ENCODE results near the gene USP32. TPM values are rescaled to one million over a fixed set of nuclear protein-coding genes. Genes with fewer than 3 reads are reported as not detected.
"Not testable (repeated sequence)": the region's sequence is repeated elsewhere in the genome, so short reads cannot be mapped to it uniquely, and the experiment has no call there.

Gene USP32
- total RNA-seq, 4 donors from 2014 or later, result 14.7 to 86.0 (median 54.8) TPM

DNA sequence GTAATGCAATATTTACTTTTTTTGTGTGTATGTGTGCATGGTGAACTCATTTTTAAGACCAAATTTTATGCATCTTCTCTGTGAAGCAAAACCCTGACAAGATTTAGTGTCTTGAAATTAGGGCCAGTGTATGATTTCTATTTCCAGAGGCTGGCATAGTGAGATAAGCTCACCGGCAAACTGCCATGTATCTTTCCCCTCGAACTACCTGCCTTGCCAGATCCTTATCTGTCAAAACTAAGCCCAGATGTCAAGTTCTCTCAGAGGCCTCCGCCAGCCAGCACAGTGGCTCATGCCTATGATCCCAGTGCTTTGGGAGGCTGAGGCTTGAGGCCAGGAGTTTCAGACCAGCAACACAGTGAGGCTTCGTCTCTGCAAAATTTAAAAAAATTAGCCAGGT lies 10.0 kb downstream of the USP32 start:
- intact Hi-C loops (cut with DNase I; ENCODE audit: low total_unique reads), result no loop called here

DNA sequence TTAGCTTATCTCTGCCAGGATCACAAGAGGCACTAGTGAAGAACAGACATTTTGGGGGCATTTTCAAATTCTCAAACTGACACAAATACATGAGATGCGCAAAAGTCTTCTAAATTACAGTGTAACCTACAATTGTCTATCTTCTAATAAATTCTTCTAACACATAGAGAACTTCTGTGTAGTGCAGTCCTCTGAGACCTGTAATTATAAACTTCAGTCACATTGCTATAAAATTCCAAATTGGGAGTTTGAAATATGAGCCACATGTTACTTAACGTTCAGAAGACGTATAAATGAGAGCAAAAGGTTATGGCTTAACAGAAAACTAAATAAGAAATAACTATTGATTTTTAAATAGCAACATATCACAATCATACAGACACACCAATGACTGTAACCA lies 12.5 kb downstream of the USP32 start:
- H3K4me3 ChIP-seq; H3K27me3 ChIP-seq; DNase-seq; H3K36me3 ChIP-seq; H3K27ac ChIP-seq; H3K9me3 ChIP-seq; intact Hi-C loops (cut with DNase I; ENCODE audit: low total_unique reads); in situ Hi-C loops (cut with MboI; ENCODE audit: low pct_ligation_motif_present in 1 of 4, low pct_unique_long_range_greater_than_20kb in 1 of 4, low sequenced_read_pairs in 3 of 4): not testable (repeated sequence)
- 49 to 69% methylated on average over 2 to 3 of the region's 3 CpGs for WGBS, 2 donors (ENCODE audit: low coverage in 1 of 2)
- peaks cover 0 to 10% (median 1%) of the 10 kb centered on the region in 4 donors for H3K4me1 ChIP-seq

More for the DNA sequence above, 10.0 kb downstream of the USP32 start:
- in situ Hi-C loops (cut with MboI; ENCODE audit: low pct_ligation_motif_present in 1 of 4, low pct_unique_long_range_greater_than_20kb in 1 of 4, low sequenced_read_pairs in 3 of 4), result no loop called here
- Histone ChIP-seq H3K4me3 (no peak overlapping the region), H3K4me1 (peaks cover 0 to 24% (median 1%) of the 10 kb centered on the region in 4 donors), H3K27ac (no peak overlapping the region), H3K9me3 (no peaks in the 10 kb centered on the region), H3K36me3 (no peaks in the 10 kb centered on the region), H3K27me3 (no peaks in the 10 kb centered on the region)
- no peak for DNase-seq
- TF ChIP-seq POLR2A (IDR thresholded peaks at IDR 0.05) (no peak), POLR2AphosphoS5 (IDR thresholded peaks at IDR 0.05) (no peak), EP300 (IDR thresholded peaks at IDR 0.05; ENCODE audit: low read depth) (no peak)
- TF ChIP-seq, protein P1, sequence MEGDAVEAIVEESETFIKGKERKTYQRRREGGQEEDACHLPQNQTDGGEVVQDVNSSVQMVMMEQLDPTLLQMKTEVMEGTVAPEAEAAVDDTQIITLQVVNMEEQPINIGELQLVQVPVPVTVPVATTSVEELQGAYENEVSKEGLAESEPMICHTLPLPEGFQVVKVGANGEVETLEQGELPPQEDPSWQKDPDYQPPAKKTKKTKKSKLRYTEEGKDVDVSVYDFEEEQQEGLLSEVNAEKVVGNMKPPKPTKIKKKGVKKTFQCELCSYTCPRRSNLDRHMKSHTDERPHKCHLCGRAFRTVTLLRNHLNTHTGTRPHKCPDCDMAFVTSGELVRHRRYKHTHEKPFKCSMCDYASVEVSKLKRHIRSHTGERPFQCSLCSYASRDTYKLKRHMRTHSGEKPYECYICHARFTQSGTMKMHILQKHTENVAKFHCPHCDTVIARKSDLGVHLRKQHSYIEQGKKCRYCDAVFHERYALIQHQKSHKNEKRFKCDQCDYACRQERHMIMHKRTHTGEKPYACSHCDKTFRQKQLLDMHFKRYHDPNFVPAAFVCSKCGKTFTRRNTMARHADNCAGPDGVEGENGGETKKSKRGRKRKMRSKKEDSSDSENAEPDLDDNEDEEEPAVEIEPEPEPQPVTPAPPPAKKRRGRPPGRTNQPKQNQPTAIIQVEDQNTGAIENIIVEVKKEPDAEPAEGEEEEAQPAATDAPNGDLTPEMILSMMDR (IDR thresholded peaks at IDR 0.05), result no peak
- 90 to 100% methylated on average over 1 to 4 of the region's 4 CpGs for WGBS, 2 donors (ENCODE audit: low coverage in 1 of 2)

DNA sequence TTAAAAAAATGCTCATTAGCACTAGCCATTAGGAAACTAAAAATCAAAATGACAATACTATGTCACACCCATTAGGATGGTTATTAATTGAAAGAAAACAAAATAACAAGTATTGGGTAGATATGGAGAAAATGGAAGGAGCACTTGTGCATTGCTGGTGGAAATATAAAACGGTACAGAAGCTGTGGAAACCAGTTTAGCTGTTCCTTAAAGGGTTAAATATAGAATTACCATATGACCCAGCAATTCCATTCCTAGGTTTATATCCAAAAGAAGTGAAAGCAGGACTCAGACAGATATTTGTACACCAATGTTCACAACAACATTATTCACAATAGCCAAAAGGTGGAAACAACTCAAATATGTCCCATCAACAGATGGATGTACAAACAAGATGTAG lies 13.7 kb downstream of the USP32 start:
- WGBS, 2 donors (ENCODE audit: low coverage in 1 of 2), result 88 to 95% methylated on average over 1 of the region's 1 CpG
- H3K36me3 ChIP-seq; H3K9me3 ChIP-seq; H3K4me1 ChIP-seq; intact Hi-C loops (cut with DNase I; ENCODE audit: low total_unique reads); H3K27ac ChIP-seq; H3K27me3 ChIP-seq; in situ Hi-C loops (cut with MboI; ENCODE audit: low pct_ligation_motif_present in 1 of 4, low pct_unique_long_range_greater_than_20kb in 1 of 4, low sequenced_read_pairs in 3 of 4); DNase-seq; H3K4me3 ChIP-seq: not testable (repeated sequence)

DNA sequence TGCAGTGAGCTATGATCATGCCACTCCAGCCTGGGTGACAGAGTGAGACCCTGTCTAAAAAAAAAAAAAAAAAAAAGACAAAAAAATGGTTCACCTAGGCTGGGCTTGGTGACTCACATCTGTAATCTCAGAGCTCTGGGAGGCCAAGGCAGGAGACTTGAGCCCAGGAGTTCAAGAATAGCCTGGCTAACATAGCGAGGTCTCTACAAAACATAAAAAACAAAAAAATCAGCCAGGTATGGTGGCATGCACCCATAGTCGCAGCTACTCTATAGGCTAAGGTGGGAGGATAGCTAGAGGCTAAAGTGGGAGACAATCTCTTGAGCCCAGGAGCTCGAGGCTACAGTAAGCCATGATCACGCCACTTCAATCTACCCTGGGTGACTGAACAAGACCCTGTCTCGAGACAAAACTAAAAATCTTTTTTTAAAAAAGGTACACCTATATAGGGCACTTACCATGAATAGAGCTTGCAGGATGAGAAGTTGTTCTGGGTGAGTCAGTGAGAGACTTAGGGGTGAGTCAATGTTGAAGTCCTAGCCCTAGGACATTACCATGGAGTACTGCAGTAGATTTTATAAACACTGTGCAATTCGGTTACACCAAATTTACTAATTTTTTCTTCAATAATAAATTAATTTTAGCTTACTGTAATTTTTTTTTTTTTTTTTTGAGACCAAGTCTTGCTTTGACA lies 19.0 kb downstream of the USP32 start:
- in situ Hi-C loops (cut with MboI; ENCODE audit: low pct_ligation_motif_present in 1 of 4, low pct_unique_long_range_greater_than_20kb in 1 of 4, low sequenced_read_pairs in 3 of 4), result no loop called here
- TF ChIP-seq POLR2AphosphoS5 (IDR thresholded peaks at IDR 0.05) (no peak), EP300 (IDR thresholded peaks at IDR 0.05; ENCODE audit: low read depth) (no peak), POLR2A (IDR thresholded peaks at IDR 0.05) (no peak)
- no peaks in the 10 kb centered on the region for H3K36me3 ChIP-seq
- 86 to 91% methylated on average over 6 of the region's 6 CpGs for WGBS, 2 donors (ENCODE audit: low coverage in 1 of 2)
- no peaks in the 10 kb centered on the region for H3K9me3 ChIP-seq
- no peaks in the 10 kb centered on the region for H3K27me3 ChIP-seq
- peaks cover 0 to 9% (median 0%) of the 10 kb centered on the region in 4 donors for H3K4me1 ChIP-seq
- no peak overlapping the region for H3K27ac ChIP-seq
- DNase-seq, result no peak
- intact Hi-C loops (cut with DNase I; ENCODE audit: low total_unique reads), result no loop called here
- no peak overlapping the region for H3K4me3 ChIP-seq

DNA sequence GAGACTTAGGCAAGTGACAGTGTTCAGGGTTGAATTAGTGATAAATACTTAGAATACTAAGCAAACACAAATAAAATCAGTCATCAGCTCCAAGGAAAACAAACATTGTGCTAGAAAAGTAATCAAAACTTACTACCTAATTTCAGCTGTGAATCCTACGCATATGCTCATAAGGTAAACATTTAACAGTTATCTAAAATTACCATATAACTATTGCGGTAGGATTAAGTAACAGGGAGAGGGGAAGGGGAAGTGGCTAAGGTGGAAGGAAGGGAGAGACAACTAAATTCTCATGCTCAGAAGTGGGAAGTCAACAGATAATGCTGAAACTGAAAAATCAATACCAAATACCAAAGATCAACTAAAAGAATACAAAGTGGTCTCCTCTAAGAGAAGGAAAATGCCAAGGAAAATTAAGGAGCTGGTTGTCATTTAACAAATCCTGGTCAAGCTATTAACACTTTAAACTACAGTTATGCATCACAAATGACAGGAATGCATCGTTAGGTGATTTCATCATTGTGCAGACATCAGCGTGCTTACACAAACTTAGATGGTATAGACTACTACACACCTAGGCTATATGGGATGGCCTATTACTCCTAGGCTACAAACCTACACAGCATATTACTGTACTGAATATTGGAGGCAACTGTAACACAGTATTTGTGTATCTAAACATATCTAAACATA lies 20.0 kb downstream of the USP32 start:
- peaks cover 0 to 9% (median 0%) of the 10 kb centered on the region in 4 donors for H3K4me1 ChIP-seq
- H3K27me3 ChIP-seq, result no peaks in the 10 kb centered on the region
- 64 to 65% methylated on average over 4 of the region's 4 CpGs for WGBS, 2 donors (ENCODE audit: low coverage in 1 of 2)
- H3K9me3 ChIP-seq, result no peaks in the 10 kb centered on the region
- intact Hi-C loops (cut with DNase I; ENCODE audit: low total_unique reads) (no loop called here), in situ Hi-C loops (cut with MboI; ENCODE audit: low pct_ligation_motif_present in 1 of 4, low pct_unique_long_range_greater_than_20kb in 1 of 4, low sequenced_read_pairs in 3 of 4) (no loop called here)
- no peak for TF ChIP-seq EP300 (IDR thresholded peaks at IDR 0.05; ENCODE audit: low read depth)
- TF ChIP-seq POLR2A (IDR thresholded peaks at IDR 0.05), result no peak
- no peak for TF ChIP-seq POLR2AphosphoS5 (IDR thresholded peaks at IDR 0.05)
- TF ChIP-seq, protein P1 (IDR thresholded peaks at IDR 0.05), result no peak
- DNase-seq, result no peak
- no peak overlapping the region for H3K4me3 ChIP-seq
- H3K36me3 ChIP-seq, result no peaks in the 10 kb centered on the region
- H3K27ac ChIP-seq, result no peak overlapping the region
